T-cell (primary cell): ENCODE measurements around the gene NOS1. TPM values are rescaled to one million over a fixed set of nuclear protein-coding genes. Genes with fewer than 3 reads are reported as not detected.

Experiments
- ATAC-seq, 4 experiments: fragments of 200-7000 bp in 3 of 4; fragments of 150-1000 bp in 1 of 4; cut with Tn5 transposase; replicated peaks in 1 of 4; 1 replicate in 3 of 4; 2 replicates in 1 of 4; pipeline ENCODE4 v1.10.0; 2021; ENCODE audit warnings: moderate library complexity in 3 of 4, mild to moderate bottlenecking in 2 of 4, moderate number of reproducible peaks in 1 of 4
- CTCF ChIA-PET, 2 donors: fragments of 300-600 bp; sonication (Branson Sonifier 250); formaldehyde crosslinking; loops; one replicate each; lab custom pipeline; 2022; ENCODE audit warnings: antibody characterized with exemption in 2 of 2; lab: Charles Lee
- POLR2A ChIA-PET, 2 donors: fragments of 300-600 bp; sonication (Branson Sonifier 250); formaldehyde crosslinking; loops; one replicate each; lab custom pipeline; 2022; ENCODE audit warnings: antibody characterized with exemption in 2 of 2; lab: Charles Lee
- DNase-seq, 35 experiments: peaks; one replicate each; pipeline versions ENCODE4 v3.0.0 to v3.0.0-alpha.2; 2013 to 2023
- H3K27ac ChIP-seq: one replicate; pipeline ENCODE4 v1.5.1; 2013; ENCODE audit warnings: low read length
- H3K27me3 ChIP-seq, 2 experiments: replicated peaks in 1 of 2; 1 replicate in 1 of 2; 2 replicates in 1 of 2; pipeline versions ENCODE4 v1.6.1 to v1.7.0; 2013; ENCODE audit warnings: low read length in 1 of 2, mixed read lengths in 1 of 2; ENCODE audit not compliant: control insufficient read depth in 2 of 2, insufficient read depth in 2 of 2; ENCODE audit errors: extremely low read depth in 1 of 2
- H3K36me3 ChIP-seq, 2 donors: 1 replicate in 1 of 2; 2 replicates in 1 of 2; pipeline versions ENCODE4 v1.6.1 to v1.7.0; 2013; ENCODE audit warnings: low read length in 1 of 2; ENCODE audit not compliant: control insufficient read depth in 2 of 2, insufficient read depth in 1 of 2; ENCODE audit errors: extremely low read depth in 1 of 2
- H3K4me1 ChIP-seq, 2 experiments: 1 replicate in 1 of 2; 2 replicates in 1 of 2; pipeline versions ENCODE4 v1.6.1 to v1.7.0; 2013; ENCODE audit warnings: low read length in 2 of 2, mixed read lengths in 1 of 2; ENCODE audit not compliant: insufficient read depth in 2 of 2, control insufficient read depth in 1 of 2; ENCODE audit errors: extremely low read depth in 1 of 2
- H3K4me3 ChIP-seq, 2 donors: 1 replicate in 1 of 2; 2 replicates in 1 of 2; pipeline versions ENCODE4 v1.5.1 to v1.7.0; 2013; ENCODE audit warnings: mild to moderate bottlenecking in 2 of 2, low read length in 1 of 2, moderate library complexity in 1 of 2; ENCODE audit not compliant: control insufficient read depth in 1 of 2; ENCODE audit errors: extremely low read depth in 1 of 2
- H3K9me3 ChIP-seq: 2 replicates; pipeline ENCODE4 v1.7.0; 2013
- H3K27ac Mint-ChIP-seq, 2 donors: one replicate each; pipeline ENCODE4 v1.8.0; 2020 to 2021; ENCODE audit warnings: mild to moderate bottlenecking in 2 of 2, mixed read lengths in 2 of 2
- H3K27me3 Mint-ChIP-seq, 2 donors: one replicate each; pipeline ENCODE4 v1.8.0; 2021 to 2022; ENCODE audit warnings: mixed read lengths in 2 of 2
- H3K36me3 Mint-ChIP-seq: one replicate; pipeline ENCODE4 v1.8.0; 2021; ENCODE audit warnings: mixed read lengths
- H3K4me1 Mint-ChIP-seq, 3 donors: one replicate each; pipeline ENCODE4 v1.8.0; 2020 to 2022; ENCODE audit warnings: mixed read lengths in 3 of 3, mild to moderate bottlenecking in 1 of 3
- H3K4me3 Mint-ChIP-seq, 3 donors: one replicate each; pipeline ENCODE4 v1.8.0; 2020 to 2022; ENCODE audit warnings: mild to moderate bottlenecking in 3 of 3, mixed read lengths in 3 of 3, moderate library complexity in 3 of 3
- H3K9me3 Mint-ChIP-seq, 3 donors: one replicate each; pipeline ENCODE4 v1.8.0; 2020 to 2022; ENCODE audit warnings: mixed read lengths in 3 of 3
- WGBS: methylation state at CpG from one replicate; pipeline ENCODE4 v1.1.5; 2013; ENCODE audit warnings: missing lambda C conversion rate; ENCODE audit not compliant: insufficient coverage; 5-methylcytosine and 5-hydroxymethylcytosine counted together
- total RNA-seq, 35 experiments: library from RNA in 6 of 35; stranded (reverse) in 6 of 35; fragments of 120-200 nt in 1 of 35; gene quantifications; one replicate each; pipeline versions ENCODE4 v1.2.1 to v1.2.4 and lab custom pipeline; 2013 to 2026

NOS1 gene
- total RNA-seq: under 1 TPM in 1 of 5 donors, not detected in 4; 0.03 TPM
- total RNA-seq (2013): not detected
- total RNA-seq (lab: John Stamatoyannopoulos, UW): 0 to 0.17 (median 0) reads per million in 29 experiments

DNA sequence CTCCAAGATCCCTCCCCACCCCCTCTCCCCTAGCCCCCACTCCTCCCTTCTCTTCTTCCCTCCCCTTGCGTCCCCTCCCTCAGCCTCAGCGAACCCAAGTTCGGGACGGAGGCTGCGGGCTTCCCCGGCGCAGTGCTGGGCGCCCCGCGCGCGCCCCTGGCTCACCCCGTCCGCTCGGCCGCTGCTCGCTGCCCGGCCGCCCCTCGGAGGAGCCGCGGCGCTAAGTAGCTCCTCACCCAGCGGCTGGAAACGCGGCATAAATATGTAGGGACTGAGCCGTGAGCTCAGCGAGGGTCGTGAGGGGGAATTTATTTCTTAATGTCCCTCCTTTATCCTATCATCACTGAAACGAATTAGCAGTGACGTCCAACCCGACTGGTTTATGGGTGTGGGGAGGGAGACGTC, at the start of gene NOS1:
Gene NOS1 (minus strand): TSS at position 280 of the 405 bp plus-strand sequence. CDS start 30,557 bp downstream, outside the sequence.
- no peak for DNase-seq
- H3K36me3 ChIP-seq: no peaks in the 10 kb centered on the region
- H3K27ac ChIP-seq: no peak within 1 kb of the TSS
- ATAC-seq: no peak
- H3K27me3 ChIP-seq: peaks cover 7 to 70% of the 10 kb centered on the region in 2 experiments
- no peaks in the 10 kb centered on the region for H3K9me3 ChIP-seq
- Mint-ChIP-seq H3K27me3 (peaks cover 44 to 74% of the 10 kb centered on the region in 2 donors), H3K9me3 (peaks cover 0 to 7% (median 0%) of the 10 kb centered on the region in 3 donors), H3K4me1 (no peaks in the 10 kb centered on the region), H3K36me3 (no peaks in the 10 kb centered on the region), H3K27ac (no peak within 1 kb of the TSS), H3K4me3 (no peak within 1 kb of the TSS)
- POLR2A ChIA-PET: no interaction called here
- CTCF ChIA-PET: no interaction called here
- WGBS: 2% methylated on average over 19 of the region's 33 CpGs
- no peak within 1 kb of the TSS for H3K4me3 ChIP-seq
- no peaks in the 10 kb centered on the region for H3K4me1 ChIP-seq

DNA sequence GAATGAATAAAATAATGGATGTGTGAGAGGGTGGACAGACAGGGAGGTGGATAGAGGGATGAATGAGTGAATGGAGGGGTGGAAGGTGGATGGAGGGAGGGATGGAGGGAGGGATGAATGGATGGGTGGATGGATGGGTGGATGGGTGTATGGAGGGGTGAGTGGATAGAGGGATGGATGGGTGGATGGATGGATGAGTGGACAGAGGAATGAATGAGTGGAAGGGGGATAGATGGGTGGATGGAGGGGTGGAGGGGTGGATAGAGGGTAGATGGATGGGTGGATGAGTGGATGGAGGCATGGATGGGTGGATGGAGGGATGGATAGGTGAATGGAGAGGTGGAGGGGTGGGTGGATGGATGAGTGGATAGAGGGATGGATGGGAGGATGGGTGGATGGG, 47.9 kb upstream of the NOS1 start:
- H3K9me3 Mint-ChIP-seq: peaks cover 0 to 14% (median 2%) of the 10 kb centered on the region in 3 donors
- ChIA-PET CTCF (no interaction called here), POLR2A (no interaction called here)
- H3K4me3 Mint-ChIP-seq: no peak overlapping the region
- H3K4me1 Mint-ChIP-seq: no peaks in the 10 kb centered on the region
- peaks cover 5 to 11% of the 10 kb centered on the region in 2 donors for H3K27me3 Mint-ChIP-seq
- H3K4me1 ChIP-seq: no peaks in the 10 kb centered on the region
- no peak overlapping the region for H3K27ac ChIP-seq
- no peaks in the 10 kb centered on the region for H3K9me3 ChIP-seq
- no peak overlapping the region for H3K27ac Mint-ChIP-seq
- ATAC-seq (no peak), DNase-seq (no peak)
- no peak overlapping the region for H3K4me3 ChIP-seq
- H3K27me3 ChIP-seq: no peaks in the 10 kb centered on the region
- H3K36me3 ChIP-seq: no peaks in the 10 kb centered on the region
- H3K36me3 Mint-ChIP-seq: no peaks in the 10 kb centered on the region

DNA sequence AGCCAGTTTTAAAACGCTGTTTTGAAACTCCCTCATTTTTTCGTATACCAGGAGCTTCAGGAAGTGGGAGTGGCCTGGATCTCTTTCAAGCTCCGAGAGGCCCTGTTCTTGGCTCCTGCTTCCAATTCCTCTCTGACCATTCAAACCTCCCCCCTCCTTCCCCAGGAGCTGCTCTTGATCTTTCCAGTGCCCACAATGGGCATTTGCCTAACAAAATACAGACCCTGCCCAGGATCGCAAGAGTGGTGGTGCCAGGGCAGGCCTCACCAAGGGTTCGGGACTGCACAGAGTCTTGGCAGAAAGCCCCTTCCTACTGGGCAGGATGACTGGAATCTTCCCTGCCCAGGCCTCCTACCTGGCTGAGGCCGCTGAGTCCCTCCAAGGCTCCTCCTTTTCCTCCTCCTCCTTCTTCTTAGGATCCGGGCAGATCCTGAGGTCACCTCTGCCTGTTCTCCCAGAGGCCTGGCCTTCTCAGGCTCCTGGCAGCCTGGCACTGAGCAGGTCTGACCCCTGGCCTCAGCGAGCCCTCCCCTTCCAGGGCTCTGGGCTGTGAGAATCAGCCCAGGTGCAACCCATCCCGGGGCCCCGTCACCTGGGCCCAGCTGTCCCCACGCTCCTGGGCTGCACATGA, 46.9 kb upstream of the NOS1 start:
- Mint-ChIP-seq H3K27me3 (peaks cover 3 to 7% of the 10 kb centered on the region in 2 donors), H3K9me3 (peaks cover 0 to 7% (median 2%) of the 10 kb centered on the region in 3 donors), H3K4me3 (no peak overlapping the region), H3K4me1 (no peaks in the 10 kb centered on the region), H3K36me3 (no peaks in the 10 kb centered on the region), H3K27ac (no peak overlapping the region)
- DNase-seq (no peak), ATAC-seq (no peak)
- H3K4me3 ChIP-seq: no peak overlapping the region
- ChIA-PET CTCF (no interaction called here), POLR2A (no interaction called here)
- no peaks in the 10 kb centered on the region for H3K9me3 ChIP-seq
- H3K27me3 ChIP-seq: no peaks in the 10 kb centered on the region
- H3K36me3 ChIP-seq: no peaks in the 10 kb centered on the region
- no peak overlapping the region for H3K27ac ChIP-seq
- WGBS: 57% methylated on average over 7 of the region's 11 CpGs
- no peaks in the 10 kb centered on the region for H3K4me1 ChIP-seq

DNA sequence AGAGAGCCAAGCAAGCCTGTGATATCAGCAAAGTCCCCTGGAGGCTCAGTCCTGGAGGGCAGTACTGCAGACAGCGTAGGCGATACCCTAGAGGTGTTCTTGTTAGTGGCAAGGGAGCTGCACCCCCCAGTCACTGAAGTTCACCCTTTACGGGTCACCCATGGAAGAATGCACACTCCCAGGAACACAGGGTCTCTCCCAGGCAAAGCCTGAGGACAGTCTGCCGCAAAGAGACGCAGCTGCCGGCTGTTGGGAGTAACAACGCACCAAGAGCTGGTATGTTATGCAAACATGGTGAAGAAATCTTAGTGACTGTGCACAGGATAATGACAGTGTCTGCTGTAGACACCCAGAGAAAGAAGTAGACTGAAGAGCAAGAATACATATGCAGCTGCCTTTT, 43.5 kb upstream of the NOS1 start:
- H3K4me1 ChIP-seq: no peaks in the 10 kb centered on the region
- no peak for ATAC-seq
- ChIA-PET POLR2A (no interaction called here), CTCF (no interaction called here)
- H3K4me3 Mint-ChIP-seq: no peak overlapping the region
- no peak overlapping the region for H3K4me3 ChIP-seq
- H3K27me3 Mint-ChIP-seq: peaks cover 3 to 8% of the 10 kb centered on the region in 2 donors
- WGBS: no CpG with 5 or more reads among the region's 7 CpGs
- H3K27ac ChIP-seq: no peak overlapping the region
- DNase-seq: no peak
- H3K27me3 ChIP-seq: no peaks in the 10 kb centered on the region
- H3K27ac Mint-ChIP-seq: no peak overlapping the region
- H3K36me3 ChIP-seq: no peaks in the 10 kb centered on the region
- H3K36me3 Mint-ChIP-seq: no peaks in the 10 kb centered on the region
- H3K9me3 ChIP-seq: no peaks in the 10 kb centered on the region
- peaks cover 2 to 13% (median 11%) of the 10 kb centered on the region in 3 donors for H3K9me3 Mint-ChIP-seq
- H3K4me1 Mint-ChIP-seq: no peaks in the 10 kb centered on the region

DNA sequence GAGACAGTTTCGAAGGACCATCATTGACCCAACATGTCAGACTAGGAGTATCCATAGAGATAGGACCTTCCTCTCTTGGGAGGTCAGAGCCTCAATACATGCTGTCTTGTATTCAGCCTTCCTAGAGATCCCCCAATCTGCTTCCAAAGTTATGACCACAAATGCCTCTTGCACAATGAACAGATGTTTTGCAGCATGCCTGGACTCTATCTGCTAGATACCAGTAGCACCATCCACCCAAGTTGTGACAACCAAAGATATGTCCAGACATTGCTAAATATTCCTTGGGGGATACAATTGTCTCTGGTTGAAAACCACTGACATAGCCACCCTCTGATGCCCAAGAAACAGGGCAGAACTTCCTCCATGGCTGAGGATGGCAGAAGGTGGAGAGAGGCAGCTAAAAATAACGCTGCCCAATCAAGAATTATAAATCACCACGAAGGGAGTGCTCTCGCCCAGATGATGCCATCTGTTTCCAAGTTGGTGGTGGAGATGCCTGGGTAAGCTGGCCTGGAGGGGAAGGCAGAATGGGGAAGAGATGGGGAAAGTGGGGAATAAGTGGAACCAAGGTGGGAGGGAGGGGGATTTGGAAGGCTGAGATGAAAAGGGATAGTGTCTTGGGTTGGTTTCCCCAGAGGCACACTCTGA, 42.9 kb upstream of the NOS1 start:
- WGBS: 48% methylated on average over 4 of the region's 4 CpGs
- Mint-ChIP-seq H3K9me3 (peaks cover 2 to 17% (median 16%) of the 10 kb centered on the region in 3 donors), H3K4me3 (no peak overlapping the region)

DNA sequence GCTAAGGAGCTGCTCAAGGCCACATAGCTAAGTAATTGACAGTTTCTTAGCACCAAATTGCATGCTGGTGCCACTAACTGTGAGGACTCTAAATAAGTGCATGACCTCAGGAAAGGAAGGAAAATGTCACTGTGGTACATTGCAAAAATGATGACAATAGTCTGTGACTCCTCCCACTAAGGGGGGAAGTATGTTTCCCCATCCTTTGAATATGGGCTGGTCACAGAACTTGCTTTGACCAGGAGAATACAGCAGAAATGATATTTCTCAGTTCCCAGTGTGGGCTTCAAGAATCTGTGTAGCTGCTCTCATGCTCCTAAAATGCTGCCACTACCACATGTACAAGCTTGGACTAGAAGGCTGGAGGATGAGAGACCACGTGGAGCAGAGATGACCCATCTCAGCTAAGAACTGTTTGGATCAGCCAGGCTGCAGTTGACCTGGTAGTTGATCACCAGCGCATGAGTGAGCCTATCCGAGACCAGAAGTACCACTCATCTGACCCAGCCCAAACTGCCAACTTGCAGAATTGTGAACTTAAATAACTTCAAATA, 42.2 kb upstream of the NOS1 start:
- Mint-ChIP-seq H3K4me1 (no peaks in the 10 kb centered on the region), H3K4me3 (no peak overlapping the region), H3K36me3 (no peaks in the 10 kb centered on the region), H3K27ac (no peak overlapping the region), H3K9me3 (peaks cover 2 to 21% (median 21%) of the 10 kb centered on the region in 3 donors), H3K27me3 (peaks cover 3 to 8% of the 10 kb centered on the region in 2 donors)
- H3K9me3 ChIP-seq: no peaks in the 10 kb centered on the region
- ChIA-PET POLR2A (no interaction called here), CTCF (no interaction called here)
- H3K4me3 ChIP-seq: no peak overlapping the region
- WGBS: 0% methylated on average over 1 of the region's 3 CpGs
- DNase-seq (no peak), ATAC-seq (no peak)
- no peaks in the 10 kb centered on the region for H3K4me1 ChIP-seq
- no peaks in the 10 kb centered on the region for H3K36me3 ChIP-seq
- H3K27me3 ChIP-seq: no peaks in the 10 kb centered on the region
- H3K27ac ChIP-seq: no peak overlapping the region

More for the DNA sequence above, 42.9 kb upstream of the NOS1 start:
- Histone ChIP-seq H3K27ac (no peak overlapping the region), H3K4me1 (no peaks in the 10 kb centered on the region), H3K36me3 (no peaks in the 10 kb centered on the region), H3K9me3 (no peaks in the 10 kb centered on the region), H3K27me3 (no peaks in the 10 kb centered on the region), H3K4me3 (no peak overlapping the region)
- Mint-ChIP-seq H3K27ac (no peak overlapping the region), H3K4me1 (no peaks in the 10 kb centered on the region), H3K27me3 (peaks cover 3 to 8% of the 10 kb centered on the region in 2 donors), H3K36me3 (no peaks in the 10 kb centered on the region)
- no peak for DNase-seq
- ChIA-PET POLR2A (no interaction called here), CTCF (no interaction called here)
- no peak for ATAC-seq
